NCI-H446 (cell line): ENCODE results near the gene AEBP1.
"Not testable (repeated sequence)": the region's sequence is repeated elsewhere in the genome, so short reads cannot be mapped to it uniquely, and the experiment has no call there.

Experiments
- DNase-seq, 2 experiments: peaks; one replicate each; lab custom pipeline; 2025; lab: John Stamatoyannopoulos, UW

AEBP1 gene

DNA sequence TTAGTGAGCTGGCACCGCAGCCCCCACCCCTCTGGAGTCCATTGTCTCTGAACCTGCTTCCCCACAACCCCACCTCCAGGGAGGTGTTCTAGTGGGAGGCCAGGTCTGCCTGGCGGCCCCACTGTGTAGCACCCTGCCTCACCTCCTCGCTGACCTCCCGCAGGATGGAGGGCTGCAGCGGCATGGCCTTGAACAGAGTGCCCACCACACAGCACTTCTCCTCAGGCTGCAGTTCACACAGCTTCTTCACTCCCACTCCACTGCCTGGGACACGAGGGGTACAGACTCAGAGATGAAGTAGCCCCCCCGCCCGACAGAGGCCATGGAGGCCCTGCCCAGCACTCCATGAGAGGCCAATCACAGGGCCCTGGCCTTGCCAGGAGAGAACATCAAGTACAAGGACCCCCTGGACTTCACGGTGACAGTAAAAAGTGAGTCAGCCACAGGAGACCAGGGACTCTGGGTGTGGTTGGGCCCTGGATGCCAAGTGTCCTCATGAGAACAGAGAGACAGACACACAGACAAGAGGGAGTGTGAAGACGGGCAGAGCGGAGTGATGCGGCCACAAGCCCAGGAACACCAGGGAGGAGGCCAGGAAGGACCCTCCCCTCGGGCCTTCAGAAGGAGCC is 13.8 kb downstream of the AEBP1 start:
- DNase-seq = no peak

- DNase-seq = no peak
Measured at GRCh38 chr7:44119829-44120380, 15.8 kb downstream of the AEBP1 start.

GRCh38 chr7:44120395-44120794 is 16.2 kb downstream of the AEBP1 start:
- no peak for DNase-seq

DNA sequence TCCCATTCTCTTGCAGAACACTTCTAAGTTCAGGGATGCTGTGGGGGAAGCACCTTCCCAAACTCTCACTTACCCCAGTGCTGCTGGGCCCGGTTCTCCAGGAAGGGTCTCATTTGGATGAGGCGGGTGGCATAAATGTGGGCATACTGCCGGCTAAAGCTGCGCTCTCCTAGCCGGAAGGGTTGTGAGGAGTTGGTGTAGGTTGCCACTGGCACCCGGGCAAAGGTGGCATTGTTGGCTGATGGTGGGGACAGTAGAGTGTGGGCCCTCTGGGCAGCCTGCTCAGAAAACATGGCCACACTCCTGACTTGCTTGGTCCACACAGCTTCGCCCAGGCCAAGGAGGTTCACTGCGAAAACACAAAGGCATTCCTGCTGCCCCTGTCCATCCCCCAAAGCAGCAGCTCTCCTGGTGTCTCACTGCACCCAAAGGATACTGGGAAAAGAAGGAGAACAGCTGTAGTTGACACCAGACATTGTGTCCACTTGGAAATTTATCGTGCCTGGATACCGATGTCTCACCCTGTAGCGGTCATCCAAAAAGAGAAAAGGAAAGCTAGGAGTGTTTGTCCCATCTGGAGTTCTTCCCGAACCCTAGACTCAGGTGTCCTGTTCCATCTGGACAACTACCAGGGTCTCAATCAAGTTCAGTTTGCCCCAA is 17.7 kb downstream of the AEBP1 start:
- no peak for DNase-seq

GRCh38 chr7:44122529-44122928 is 18.4 kb downstream of the AEBP1 start:
- no peak for DNase-seq

- DNase-seq = peak; percentile 93 to 99
Measured at GRCh38 chr7:44123190-44124003, 19.3 kb downstream of the AEBP1 start, which contains the start of gene POLD2. Gene POLD2 (minus strand): TSS chr7:44123548. CDS start chr7:44122053, 1,495 bp downstream.

DNA sequence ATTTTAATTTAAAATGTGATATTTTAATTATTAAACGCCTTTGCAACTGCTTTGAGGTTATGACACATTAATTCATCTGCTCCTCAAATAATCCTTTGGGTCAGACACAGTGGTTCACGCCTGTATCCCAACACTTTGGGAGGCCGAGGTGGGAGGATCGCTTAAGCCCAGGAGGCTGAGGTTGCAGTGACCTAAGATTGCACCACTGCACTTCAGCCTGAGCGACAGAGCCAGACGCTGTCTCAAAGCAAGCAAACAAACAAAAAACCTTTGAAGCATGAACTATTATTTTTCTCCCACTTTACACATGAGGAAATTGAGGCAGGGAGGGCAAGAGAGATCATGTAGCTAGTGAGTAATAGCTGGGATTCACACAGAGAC is 20.7 kb downstream of the AEBP1 start:
- DNase-seq = no peak

DNA sequence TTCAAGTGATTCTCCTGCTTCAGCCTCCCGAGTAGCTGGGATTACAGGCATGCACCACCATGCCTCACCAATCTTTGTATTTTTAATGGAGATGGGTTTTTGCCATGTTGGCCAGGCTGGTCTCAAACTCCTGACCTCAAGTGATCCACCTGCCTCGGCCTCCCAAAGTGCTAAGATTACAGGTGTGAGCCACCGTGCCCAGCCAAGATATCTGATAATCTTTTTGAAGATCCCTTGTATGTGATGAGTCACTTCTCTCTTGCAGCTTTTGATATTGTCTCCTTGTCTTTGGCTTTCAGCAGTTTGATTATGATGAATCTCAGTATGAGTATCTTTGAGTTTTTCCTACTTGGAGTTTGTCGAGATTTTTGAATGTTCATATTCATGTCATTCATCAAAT is 22.4 kb downstream of the AEBP1 start:
- not testable (repeated sequence) for DNase-seq

- DNase-seq = no peak
Measured at GRCh38 chr7:44127161-44127560, 23.0 kb downstream of the AEBP1 start.

GRCh38 chr7:44128721-44129582 is 24.8 kb downstream of the AEBP1 start:
- no peak for DNase-seq

- no peak for DNase-seq
Measured at GRCh38 chr7:44131173-44132029, 27.3 kb downstream of the AEBP1 start.

- DNase-seq = no peak
Measured at GRCh38 chr7:44132039-44132438, 27.9 kb downstream of the AEBP1 start.

DNA sequence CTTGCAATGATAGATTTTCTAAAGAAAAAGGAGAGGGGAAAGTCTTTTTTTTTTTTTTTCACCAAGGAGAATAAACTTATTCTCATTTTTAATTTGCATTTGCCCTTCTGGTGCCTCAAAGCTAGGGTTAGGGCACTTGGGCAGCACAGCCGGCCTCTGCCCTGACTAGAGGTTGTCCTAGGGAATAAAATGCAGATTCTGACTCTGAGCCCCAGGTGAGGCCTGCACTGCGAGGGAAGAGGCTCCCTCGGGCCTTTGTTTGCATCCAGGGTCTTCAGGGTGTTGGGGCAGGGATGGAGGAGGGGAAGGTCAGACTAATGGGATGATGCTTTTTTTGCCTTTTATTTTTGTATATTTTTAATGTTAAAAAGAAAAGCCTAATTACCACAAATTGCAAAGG is 29.1 kb downstream of the AEBP1 start:
- DNase-seq = no peak

GRCh38 chr7:44134943-44135628 is 30.9 kb downstream of the AEBP1 start:
- DNase-seq = no peak

DNA sequence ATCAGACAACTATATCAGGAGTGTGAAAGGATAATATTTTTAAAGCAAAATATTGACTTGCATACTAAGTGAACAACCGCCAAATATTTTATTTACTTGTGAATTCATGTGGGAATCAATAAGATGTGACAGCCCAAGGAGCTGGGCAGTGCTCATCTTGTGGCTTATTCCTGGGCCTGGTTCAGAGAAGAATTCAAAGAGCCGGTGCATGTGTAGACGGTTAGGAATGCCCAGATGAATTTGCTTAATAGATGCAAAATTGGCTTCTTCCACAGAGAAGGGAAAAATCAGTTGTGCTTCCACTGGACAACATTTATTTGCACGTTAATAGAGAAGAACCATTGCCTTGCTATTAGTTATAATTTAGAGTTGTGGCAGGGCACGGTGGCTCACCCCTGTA is 32.6 kb downstream of the AEBP1 start:
- DNase-seq = no peak

DNA sequence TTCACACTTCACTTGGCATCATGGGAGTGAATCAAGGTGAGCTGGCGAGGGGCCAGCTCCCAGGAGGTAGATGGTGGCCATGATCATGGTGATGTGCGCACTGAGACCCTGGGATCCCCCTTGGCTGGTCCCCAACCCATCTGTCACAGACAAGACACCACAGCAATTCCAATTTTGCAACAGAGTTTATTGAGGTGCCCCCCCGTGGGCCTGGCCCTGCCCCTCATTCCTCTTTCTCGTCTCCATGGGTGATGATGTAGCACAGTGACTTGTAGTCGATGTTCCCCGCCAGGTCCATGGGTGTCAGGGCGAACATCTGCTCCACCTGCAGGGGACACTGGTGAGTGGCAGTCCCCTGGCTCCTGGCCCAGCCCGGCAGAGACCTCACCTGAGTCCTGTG is 34.6 kb downstream of the AEBP1 start:
- DNase-seq = no peak

- no peak for DNase-seq
Measured at GRCh38 chr7:44139311-44140010, 35.3 kb downstream of the AEBP1 start.

- no peak for DNase-seq
Measured at GRCh38 chr7:44140341-44140740, 36.2 kb downstream of the AEBP1 start.

DNA sequence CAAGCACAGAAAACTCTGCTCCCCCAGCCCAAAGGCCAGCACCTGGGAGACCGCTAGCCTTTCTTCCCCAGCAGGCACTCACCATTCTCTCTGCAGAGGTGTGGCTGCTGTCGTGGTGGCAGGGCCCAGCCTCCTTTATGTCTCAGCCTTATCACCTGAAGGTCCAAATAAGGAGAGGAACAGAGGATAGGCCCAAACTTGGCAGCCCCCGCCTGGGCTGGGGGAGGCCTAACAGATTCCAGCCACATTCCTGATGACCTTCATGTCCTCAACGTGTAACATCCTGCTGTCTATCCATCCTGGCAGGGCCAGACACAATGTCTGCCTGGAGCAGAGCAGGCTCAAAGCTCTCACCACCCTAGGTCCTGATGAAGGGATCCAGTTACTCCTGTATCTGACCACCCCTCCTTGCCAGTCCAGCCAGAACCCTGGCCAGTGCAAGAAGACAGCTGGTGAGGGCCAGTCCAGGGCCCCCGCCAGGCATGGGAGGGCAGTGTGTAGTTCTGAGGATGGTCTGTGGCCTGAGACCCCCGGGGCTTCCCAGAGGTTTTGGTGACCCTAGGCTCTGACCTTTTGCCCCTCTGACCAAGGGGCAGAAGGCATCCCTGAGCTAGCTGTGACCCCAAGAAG is 37.2 kb downstream of the AEBP1 start, which contains the start of gene MYL7:
MYL7 (minus strand) TSS at position 112 of the 630 bp plus-strand sequence; CDS start at position 85, 27 bp downstream.
- no peak for DNase-seq
